H54 (cell line): ENCODE results near the gene DSCAML1.

Experiments used
- DNase-seq: peaks from one replicate; pipeline ENCODE4 v3.0.0; 2011; ENCODE audit warnings: low spot score, mixed read lengths; ENCODE audit not compliant: insufficient read length
- FAIRE-seq: peaks from 3 replicates; lab custom pipeline; 2011; peaks lifted over from hg19 to GRCh38; lab: Jason Lieb, UNC
- POLR2A ChIP-seq: IDR thresholded peaks from 2 replicates; pipeline ENCODE4 v1.6.1; 2011; ENCODE audit warnings: low read depth, mild to moderate bottlenecking, low read length

The DSCAML1 gene

DNA sequence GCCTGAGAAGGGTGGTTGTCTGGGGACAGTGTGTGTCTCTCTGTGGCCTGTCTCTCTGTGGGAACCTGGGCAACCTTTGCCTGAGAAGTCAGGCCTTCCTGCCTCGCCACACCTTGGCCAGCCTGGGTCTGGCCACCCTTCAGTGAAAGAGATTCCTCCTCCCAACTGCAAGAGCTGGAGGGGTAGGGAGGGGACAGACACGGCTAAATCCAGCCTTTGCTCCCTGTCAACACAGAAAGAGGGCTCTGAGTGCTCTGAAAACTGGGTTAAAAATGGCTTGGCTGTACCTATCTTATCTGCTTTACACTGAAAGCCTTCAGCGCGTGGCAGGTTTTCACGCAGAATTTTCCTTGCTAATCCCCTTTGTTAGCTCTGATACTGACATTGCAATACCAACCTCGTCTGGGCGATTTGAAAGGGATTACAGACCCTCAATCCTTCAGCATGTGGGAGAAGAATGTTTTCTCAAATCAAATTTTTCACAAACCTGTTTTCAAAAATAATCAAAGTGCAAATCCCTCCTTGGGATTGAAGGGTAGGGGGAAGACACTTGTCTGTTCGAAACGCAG, 163.7 kb downstream of the DSCAML1 start:
- no peak for DNase-seq
- FAIRE-seq: no peak
- TF ChIP-seq POLR2A: no peak

- TF ChIP-seq POLR2A: no peak
- no peak for DNase-seq
- no peak for FAIRE-seq
These were observed 164.7 kb downstream of the DSCAML1 start for GRCh38 chr11:117632306-117632705.

GRCh38 chr11:117631336-117632140, 165.5 kb downstream of the DSCAML1 start:
- FAIRE-seq: no peak
- TF ChIP-seq POLR2A: no peak
- DNase-seq: no peak

- no peak for TF ChIP-seq POLR2A
- no peak for DNase-seq
- no peak for FAIRE-seq
These were observed 167.0 kb downstream of the DSCAML1 start for GRCh38 chr11:117629891-117630538.

GRCh38 chr11:117629146-117629545, 167.9 kb downstream of the DSCAML1 start:
- no peak for TF ChIP-seq POLR2A
- no peak for FAIRE-seq
- no peak for DNase-seq

- no peak for TF ChIP-seq POLR2A
- FAIRE-seq (no peak), DNase-seq (no peak)
These were observed 169.8 kb downstream of the DSCAML1 start for GRCh38 chr11:117627259-117627658.

- FAIRE-seq (no peak), DNase-seq (no peak)
- TF ChIP-seq POLR2A: no peak
These were observed 170.4 kb downstream of the DSCAML1 start for GRCh38 chr11:117626576-117626975.

DNA sequence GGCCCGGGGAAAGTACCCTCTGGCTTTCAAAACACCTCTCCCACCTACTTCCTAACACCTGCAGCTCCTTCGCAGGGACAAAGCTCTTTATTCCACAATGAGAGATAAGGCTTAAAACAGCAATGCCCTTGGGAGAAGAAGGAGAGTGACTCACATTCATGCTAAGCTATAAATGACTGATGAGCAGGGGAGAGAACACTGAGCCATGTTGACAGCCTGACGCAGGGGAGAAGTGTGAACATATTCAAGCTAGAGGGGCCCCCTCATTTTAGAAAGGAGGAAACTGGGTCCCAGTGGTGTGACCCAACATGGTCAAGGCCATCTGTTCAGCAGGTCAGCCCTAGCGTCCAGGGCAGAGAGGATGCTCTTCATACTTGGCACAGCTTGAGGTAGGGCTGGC, 171.8 kb downstream of the DSCAML1 start:
- no peak for TF ChIP-seq POLR2A
- FAIRE-seq: no peak
- DNase-seq: no peak

DNA sequence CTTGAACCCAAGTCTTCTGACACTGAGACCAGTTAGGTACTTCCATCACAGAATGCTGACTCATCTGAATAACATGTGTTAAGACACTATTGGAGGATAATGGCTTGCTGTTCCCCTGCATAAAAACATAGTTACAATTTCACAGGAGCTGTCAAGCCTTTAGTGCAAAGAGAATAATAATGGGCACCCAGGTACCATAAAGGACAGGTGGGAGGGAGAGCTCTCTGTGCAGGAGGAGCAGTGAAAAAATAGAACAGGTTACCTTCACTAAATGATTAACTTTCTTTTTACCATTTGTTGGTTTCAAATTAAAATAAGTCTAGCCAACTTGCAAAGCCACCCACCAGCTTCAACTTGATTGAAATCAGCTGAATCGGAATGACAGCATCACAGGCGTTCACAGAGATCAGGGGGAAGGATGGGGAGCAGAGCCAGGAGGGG, 173.2 kb downstream of the DSCAML1 start:
- DNase-seq (no peak), FAIRE-seq (no peak)
- no peak for TF ChIP-seq POLR2A

DNA sequence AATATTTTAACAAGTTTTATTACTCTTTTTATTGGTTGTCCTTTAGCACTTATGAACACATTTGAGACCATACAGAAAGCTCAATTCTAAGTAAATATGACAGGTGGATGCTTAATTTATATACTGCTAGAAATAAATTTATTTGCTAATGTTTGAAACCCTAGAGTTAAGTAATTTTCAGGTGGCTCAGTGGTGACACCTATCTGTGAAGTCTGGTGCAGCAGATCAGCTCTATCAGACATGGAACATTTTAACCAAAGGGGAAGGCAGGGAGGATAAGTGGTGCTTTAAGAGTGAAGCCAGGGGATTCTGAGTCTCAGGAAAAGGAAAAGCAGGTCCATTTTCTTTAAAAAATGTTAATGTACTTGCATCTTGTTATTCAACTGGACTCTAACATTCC, 175.8 kb downstream of the DSCAML1 start:
- no peak for DNase-seq
- no peak for FAIRE-seq
- no peak for TF ChIP-seq POLR2A

GRCh38 chr11:117620659-117621058, 176.4 kb downstream of the DSCAML1 start:
- DNase-seq (no peak), FAIRE-seq (no peak)
- no peak for TF ChIP-seq POLR2A

GRCh38 chr11:117620086-117620485, 176.9 kb downstream of the DSCAML1 start:
- no peak for FAIRE-seq
- DNase-seq: no peak
- TF ChIP-seq POLR2A: no peak

DNA sequence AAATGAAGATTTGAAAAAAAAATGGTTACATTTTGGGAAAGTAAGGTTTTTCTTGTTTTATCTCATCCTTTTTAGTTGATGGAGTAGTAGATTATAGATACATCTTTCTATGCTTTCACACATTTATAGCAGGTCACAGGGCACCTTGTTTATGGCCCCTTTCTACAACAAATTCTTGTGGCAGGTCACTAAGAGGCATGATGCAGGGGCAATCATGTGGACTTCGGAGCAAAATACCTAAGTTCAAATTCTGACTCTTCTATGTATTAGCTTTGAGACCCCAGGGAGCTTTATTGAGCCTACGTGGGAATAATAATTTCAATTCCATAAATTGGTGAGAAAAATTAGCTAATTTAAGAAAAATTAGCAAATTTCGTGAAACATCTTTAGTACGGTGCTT, 177.4 kb downstream of the DSCAML1 start:
- FAIRE-seq (no peak), DNase-seq (no peak)
- TF ChIP-seq POLR2A: no peak

DNA sequence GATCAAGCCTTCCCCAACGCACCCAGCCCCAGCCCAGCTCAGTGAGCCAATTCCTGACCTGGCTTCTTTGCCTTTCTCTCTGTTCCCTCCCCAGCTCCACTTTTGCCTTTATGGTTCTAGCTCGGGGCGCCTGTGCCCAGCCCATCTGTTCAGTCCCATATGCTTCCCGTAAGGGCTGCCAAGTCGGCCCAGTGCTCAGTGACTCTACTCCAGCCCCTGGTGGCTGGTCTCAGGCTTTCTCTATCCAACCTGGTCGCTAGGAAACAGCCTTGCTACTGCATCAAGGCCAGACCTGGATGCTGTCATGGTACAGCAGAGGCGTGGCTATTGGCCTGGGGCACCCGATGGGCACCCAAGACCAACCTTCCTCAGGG, 178.0 kb downstream of the DSCAML1 start:
- FAIRE-seq: no peak
- DNase-seq: no peak
- no peak for TF ChIP-seq POLR2A
